Ramos (cell line): ENCODE results near the gene GBX2.
"Not testable (repeated sequence)": the region's sequence is repeated elsewhere in the genome, so short reads cannot be mapped to it uniquely, and the experiment has no call there.

Experiments used
- in situ Hi-C: fragments of 300-500 bp; cut with MboI; formaldehyde crosslinking; loops from one replicate; pipeline ENCODE4 v1.14.3; 2022; ENCODE audit warnings: low sequenced_read_pairs; ENCODE audit not compliant: unreplicated experiment

The GBX2 gene

DNA sequence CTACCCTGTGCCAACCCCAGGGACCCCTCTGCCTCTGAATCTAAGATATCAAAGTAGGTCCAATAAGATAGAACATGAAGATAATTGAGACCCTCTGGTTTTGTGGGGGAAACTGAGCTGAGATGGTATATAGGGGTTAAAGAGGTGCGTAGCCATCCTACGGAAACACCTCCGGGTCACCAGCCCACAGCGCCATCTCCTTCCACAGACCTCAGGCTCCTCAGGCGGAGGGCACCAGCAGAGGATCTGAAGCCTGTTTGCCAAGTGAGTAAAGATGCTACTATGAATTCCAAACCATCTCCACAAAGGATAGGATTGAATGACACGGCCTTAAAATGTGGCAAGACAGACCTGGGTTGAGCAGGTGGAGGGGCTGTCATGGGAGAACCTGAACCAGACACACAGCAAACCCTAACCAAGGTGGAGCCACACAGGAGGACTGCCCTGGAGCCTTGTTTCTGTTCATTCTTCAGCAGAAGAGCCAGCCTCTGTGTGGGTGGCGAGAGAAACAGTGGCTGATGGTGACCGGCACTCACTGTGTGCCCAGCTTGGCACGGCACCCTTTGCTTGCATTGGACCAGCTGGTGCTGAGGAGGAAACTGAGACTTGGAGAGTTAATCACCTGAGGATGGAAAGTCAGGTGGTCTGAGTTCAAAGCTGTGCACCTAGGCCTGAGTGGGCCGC lies 10.2 kb downstream of the GBX2 start:
- in situ Hi-C loops, result no loop called here

DNA sequence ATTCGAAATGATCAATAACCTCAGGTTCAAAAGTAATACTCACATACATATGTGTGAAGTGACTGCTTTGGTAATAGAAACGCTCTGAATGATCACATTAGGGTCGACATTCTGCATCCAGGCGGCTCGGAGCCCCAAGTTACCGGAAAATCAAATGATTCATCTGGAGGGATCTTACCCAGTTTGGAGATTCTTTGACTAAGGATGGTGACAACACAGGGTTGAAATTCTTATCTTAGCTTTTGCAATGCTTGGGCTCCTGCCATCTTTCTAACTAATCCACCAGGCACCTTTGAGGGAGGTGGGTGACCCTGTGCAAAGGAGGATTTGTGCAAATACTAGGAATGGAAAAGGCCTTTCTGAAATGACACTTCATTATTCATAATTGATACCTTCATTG lies 10.8 kb downstream of the GBX2 start:
- in situ Hi-C loops, result no loop called here

DNA sequence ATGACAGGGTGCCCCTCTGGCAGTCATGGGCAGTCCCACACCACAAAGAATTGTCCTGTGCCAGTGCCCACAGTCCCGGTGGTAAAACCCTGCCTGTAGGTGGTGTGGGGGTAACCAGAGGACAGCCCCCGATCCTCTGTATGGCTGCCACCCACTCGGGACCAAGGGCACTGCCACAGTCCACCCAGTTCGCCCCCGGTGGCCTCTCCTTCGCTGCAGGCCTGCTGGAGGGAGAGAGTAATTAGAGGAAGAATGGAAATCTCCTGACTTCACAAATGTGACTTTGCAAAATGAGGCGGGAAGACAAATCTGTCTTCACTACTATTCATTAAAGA lies 11.4 kb downstream of the GBX2 start:
- in situ Hi-C loops, result no loop called here

DNA sequence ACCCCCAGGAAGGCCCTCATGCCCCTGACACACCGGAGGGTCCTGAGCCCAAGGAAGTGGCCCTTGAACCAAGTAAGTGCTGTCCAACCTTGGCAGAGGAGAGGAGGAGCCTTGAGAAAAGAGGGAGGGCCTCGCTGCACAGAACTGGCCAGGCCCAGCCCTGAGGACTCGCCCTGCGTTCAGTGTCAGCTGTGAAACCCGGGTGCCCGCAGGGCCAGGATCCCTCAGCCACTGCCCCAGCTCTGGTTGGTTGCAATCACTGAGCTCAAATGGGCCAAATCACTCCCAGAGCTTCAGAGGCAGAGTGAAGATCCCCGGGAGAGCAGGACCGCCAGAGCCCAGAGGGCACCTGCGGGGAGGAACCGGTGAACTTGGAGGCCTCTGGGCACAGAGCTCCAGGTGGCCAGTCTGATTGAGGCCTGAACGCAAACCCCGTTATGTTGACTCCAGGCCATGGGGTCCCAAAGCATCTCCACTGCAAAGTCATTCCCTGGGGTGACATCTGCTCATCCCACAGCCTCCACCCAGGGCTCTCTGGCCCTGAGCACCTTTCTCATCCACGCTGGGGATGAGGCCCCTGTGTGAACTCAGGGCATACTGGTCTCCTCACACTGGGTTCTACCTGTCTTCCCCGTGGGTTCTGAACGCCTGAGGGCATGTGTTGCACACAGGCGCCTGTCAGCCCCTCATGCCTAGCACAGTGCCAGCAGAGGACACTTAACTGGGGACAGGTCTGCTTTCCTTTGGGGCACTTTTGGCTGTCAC lies 11.9 kb downstream of the GBX2 start:
- in situ Hi-C loops, result no loop called here

DNA sequence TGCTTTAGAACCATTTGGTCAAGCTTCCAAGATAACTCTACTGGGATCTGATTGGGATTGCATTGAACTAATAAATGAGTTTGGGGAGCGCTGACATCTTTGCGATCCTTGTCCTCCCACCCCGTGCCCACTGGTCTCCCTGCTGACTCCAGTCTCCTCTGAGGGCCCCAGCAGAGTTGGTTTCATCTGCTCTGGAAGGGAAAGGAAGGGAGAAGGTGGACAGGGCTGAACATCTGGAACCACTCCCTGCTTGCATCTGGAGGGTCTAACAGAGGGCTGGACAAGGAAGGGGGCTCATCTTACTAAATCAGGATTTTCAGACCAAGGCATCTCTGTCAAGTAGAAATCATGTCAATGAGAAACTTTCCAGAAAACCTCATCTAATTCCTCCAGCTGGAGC lies 12.8 kb downstream of the GBX2 start:
- in situ Hi-C loops, result no loop called here

DNA sequence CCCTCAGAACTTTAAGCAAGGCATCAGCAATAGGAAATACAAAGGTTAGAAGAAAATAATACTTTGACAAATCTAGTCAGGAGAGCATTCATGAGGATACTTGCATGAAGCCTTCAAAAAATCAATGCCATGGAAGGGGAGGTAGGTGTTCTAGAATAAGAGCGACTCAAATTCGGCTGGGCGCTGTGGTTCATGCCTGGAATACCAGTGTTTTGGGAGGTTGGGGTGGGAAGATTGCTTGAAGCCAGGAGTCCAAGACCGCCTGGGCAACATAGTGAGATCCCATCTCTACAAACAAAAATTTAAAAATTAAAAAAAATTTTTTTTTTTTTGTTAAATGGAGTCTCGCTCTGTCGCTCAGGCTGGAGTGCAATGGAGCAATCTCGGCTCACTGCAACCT lies 21.8 kb downstream of the GBX2 start:
- in situ Hi-C loops, result no loop called here

DNA sequence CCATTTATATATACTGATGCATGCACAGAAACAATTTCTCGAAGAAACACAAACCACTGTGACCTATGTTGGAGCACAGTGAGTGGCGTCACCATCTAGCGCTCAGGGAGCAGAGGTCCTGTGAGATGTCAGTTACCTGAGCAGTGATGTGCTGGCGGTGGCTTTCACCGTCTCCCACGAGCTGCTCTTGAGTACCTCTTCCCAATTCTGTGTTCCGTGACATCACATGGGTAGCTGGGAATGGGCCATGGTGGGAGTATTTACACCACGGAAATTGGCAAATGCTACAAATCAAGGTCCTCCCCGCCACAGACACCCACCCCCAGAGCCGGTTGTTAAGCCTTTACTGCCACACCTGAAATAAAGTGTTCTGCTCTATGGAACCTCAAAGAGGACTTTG lies 24.4 kb downstream of the GBX2 start:
- in situ Hi-C loops, result no loop called here

DNA sequence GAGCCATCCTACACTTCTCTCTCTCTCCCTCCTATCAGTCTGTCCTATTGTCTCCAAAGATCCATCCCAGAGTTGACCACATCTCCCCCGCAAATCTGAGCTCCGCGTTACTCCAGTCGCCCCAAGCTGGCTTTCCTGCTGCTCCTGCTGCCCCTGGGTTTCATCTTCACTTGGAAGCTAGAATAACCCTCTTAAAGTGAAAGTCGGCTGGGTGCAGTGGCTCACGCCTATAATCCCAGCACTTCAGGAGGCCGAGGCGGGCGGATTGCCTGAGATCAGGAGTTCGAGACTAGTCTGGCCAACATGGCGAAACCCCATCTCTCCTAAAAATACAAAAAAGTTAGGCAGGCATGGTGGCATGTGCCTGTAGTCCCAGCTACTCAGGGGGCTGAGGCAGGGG lies 26.6 kb downstream of the GBX2 start:
- in situ Hi-C loops, result not testable (repeated sequence)

DNA sequence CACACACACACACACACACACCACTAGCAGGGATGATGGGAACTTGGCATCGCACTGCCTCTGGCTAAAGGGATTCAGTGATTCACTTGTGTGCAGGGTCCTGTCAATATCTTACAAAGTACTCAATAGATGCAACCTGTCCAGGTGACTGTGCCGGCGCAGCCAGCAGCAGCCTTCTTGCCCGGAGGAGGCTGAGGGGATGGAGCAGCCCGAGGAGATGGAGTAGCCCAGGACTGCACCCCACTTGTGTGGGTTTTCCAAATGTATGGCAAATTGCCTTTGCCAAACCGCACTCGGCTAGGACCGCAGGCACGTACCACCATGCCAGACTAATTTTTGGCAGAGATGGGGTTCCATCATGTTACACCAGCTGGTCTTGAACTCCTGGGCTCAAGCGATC lies 31.1 kb downstream of the GBX2 start:
- in situ Hi-C loops, result no loop called here

DNA sequence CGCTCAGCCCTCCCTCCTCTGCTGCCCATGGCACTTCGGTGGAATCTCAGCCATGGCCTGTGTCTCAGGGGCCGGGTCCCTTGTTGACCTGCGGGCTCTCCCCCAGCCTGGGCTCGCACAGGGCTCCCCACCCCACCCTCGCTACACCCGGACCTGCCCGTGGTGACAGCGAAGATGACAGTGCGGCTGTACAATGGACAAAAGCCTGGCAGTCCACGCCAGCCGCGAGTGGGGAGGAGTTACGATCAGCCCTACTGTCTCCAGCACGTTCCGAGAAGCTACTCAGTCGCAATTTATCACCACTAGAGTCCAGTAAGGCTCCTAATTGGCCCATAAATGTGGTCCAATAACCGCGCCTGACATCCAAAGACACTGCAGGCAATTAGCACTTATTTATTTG lies 31.6 kb downstream of the GBX2 start:
- in situ Hi-C loops, result no loop called here

DNA sequence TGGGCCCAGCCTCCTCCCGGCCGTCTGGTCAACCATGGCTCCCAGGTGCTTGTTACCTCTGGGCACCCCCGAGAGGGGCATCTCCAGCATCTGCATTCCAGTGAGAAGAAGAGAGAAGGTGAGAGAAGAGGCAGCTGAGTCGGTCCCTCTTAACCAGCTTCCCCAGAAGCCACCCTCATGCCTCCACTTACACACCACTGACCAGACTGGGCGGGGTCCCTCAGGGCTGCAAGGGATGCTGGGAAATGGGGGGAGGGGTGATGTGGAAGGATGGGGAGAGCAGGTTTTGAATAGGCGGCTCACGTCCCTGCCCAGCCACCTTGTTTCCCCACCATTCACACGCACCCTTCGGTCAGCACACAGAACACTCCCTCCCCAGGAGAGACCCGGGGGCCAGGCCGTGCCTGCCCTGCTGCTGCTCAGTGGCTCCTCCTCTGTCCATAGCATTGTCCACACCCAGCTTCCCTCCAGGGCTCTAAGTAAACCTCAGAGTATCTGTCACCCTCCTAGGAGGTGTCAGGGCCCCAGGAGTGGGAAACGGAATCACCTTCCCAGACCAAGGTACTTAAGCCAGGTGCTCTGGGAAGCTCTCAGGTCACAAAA lies 34.7 kb downstream of the GBX2 start:
- in situ Hi-C loops, result no loop called here

DNA sequence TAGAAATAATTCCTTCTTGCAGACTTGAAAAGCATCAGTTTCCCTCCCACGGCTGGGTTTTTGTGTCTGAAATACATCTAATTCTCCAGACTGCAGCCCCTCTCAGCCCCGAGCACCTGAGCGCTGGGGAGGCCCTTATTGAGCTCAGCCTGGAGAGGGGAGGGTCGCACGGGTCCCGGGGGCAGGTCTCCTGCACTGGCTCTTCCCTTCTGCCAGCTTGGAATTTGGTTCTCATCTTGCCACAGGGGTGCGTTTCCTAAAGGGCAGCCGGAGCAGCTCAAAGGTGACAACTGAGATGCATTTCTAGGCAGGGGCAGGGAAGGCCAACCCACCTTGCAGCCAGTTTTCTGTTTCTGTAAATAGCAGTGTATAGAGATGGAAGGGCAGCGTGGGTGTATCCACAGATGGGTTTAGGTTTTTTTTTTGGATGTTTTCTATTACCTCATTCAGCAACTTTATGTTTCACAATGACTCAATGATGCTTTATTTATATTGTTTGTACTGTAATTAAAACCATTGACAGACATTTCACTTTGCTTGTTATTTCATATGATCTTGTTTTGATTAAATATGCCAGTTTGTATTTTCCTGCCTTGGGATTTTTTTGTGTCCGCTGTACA lies 37.0 kb downstream of the GBX2 start:
- in situ Hi-C loops, result no loop called here

DNA sequence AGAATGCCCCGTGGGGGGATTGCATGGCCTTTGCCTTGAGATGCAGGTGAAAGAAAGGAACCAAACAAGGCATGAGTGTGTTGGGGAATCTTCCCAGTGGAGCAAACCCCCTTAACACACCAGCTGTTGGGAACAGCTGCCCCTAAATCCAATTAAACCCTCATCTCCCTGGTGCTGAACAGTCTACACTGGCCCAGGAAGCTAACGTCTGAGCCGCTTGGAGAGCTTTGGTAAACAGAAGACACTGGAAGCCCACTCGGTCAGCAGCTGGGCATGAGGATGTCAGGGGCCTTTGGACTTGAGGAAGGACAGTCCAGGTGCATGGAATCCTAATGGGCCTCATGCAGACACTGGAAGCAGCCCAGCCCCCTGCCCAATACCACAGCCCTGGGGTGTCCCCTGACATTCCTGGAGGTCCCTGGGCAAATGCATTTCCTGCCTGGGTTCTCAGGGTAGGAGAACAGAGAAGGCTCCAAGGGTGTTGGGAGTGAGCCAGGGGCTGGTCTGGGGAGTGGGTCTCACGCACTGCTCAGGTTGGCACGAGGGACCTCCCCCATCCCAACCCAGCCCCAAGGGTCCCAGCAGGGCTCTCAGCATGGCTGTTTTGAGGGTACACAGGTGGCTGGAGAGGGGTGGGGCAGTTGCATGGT lies 37.7 kb downstream of the GBX2 start:
- in situ Hi-C loops, result no loop called here

DNA sequence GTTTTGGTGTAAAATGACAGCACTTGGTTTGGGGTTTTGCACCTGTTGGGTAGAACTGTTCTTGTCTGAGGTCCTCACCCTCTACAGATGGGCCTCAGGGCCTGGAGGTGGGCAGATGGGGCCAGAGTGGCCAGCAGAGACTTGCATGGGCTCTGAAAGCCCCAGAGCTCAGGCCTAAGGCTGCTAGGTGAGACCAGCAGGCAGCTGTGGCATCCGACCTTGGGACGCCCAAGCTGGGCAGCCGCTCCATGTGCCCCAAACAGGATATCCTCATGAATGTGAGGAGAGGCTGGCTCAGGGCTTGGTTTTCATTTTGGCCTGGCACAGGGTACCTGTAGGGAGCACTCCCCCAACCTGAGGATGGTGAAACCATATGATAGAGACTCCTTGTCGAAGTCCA lies 38.3 kb downstream of the GBX2 start:
- in situ Hi-C loops, result no loop called here

DNA sequence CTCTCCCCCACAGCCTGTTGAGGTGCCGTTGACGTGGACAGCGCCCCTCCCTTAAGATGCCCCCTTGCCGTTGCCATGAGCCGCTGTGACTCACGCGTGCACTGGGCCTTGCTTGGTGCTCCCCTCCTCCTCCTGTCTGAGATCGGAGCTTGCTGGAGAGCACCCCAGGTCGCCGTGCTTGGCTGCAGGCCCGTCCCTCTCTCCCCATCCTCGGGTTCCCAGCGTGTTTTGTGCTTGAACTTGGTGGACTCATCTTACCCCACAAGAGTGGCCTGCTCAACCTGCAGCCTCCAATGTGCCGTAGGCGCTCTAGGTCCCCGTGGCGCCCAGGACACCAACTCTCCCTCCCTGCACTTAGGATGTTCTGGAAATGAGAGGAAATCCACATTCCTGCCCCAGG lies 39.9 kb downstream of the GBX2 start:
- in situ Hi-C loops, result no loop called here

DNA sequence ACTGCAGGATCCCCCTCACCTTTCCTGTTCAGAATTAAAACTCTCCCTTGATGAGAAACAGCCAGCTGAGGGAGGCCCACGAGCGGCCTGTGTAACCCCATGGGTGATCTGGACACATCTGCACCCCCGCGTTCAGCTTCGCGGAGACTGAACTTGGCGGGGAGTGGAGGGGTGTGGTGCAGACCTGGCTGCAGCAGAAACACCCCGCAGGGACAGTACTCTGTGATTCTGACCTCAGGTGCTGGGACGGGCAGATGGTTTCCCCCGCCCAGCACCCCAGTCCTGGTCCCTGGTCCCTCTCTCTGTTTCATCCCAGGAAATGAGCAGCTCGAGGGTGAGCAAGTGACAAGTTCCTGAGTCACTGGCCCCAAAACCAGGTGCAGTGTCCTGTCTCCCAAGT lies 41.2 kb downstream of the GBX2 start:
- in situ Hi-C loops, result no loop called here

DNA sequence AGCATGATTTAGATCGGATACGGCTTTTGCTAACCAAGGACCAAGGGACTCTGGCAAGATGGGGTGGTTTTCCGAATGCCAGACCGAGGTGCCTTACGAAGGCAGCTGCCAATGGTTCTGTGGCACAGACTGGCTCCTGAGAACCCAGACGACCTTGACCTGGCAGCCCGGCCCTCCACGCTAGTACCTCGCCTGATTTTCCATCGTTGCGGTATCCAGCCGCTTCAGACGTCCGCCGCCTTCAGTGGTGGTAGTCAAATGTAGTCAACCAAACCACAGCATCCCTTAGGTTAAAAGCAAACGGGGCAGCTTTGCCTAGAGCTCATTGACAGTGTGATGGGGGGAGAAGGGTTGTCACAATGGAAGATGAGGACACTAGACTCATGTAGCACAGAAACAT lies 42.6 kb downstream of the GBX2 start:
- in situ Hi-C loops, result no loop called here

DNA sequence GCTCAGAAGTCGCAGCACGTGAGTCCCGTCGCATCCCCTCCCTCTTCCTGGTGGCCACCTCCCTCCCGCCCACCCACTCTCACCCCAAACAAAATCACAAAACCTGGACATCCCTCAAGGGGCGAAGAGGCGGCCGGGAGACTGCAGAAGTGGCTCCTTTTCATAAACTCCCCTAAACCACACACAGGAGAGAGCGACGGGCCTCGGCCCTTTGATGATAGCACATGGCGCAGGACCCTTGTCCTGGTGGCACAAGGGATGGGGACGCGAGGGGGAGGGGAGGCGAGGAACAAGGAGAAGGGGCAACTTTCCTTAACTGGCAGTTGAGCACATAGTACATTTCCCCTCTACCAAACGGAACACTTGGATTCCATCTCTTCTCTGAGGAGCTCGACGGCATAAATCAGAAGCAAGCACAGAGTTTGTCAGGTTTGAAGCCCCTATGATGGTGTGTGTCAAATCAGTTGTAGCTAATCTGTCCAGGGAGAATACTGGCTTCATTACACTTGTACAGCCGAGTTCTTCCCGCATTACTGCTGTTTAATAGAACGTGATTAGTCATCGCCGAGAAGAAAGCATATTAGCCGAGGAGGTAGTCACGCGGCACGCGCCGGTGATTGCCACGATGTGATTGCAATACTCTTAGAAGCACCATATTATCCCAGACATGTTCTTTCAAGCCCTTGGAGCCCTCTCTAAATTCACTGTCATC lies 43.8 kb downstream of the GBX2 start:
- in situ Hi-C loops, result no loop called here

DNA sequence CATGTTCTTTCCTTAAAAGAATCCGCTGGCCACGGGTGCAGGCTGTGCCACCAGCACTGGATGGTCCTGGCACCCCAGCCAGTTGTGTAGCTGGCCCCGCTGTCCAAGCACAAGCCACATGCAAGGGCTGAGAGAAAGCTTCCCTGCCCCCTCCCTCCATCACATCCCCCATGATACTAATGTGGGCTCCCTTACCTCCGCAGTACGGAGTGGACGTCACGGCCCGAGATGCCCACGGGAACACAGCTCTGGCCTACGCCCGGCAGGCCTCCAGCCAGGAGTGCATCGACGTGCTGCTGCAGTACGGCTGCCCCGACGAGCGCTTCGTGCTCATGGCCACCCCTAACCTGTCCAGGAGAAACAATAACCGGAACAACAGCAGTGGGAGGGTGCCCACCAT lies 44.5 kb downstream of the GBX2 start:
- in situ Hi-C loops, result no loop called here

DNA sequence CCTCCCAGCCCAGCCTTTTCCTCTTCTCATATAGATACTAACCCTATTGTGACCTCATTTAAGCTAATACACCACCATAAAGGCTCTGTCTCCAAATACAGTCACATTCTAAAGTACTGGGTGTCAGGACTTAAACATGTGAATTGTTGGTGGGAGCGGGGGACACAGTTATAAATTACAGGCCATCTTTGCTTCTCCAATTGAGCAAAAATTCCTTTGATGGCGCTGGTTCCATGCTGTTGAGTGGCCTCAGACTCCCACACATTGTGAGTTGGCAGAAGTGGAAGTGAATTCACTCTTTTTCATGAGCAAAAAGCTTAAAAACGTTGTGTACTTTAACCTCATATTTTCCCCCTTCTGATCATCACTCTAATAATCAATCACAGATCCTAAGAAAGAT lies 46.0 kb downstream of the GBX2 start:
- in situ Hi-C loops, result no loop called here
